GM18511 (cell line): Measurements from ENCODE around the gene HDAC10.
"Not testable (repeated sequence)": the region's sequence is repeated elsewhere in the genome, so short reads cannot be mapped to it uniquely, and the experiment has no call there.

Experiments used
- ATAC-seq: cut with Tn5 transposase; IDR thresholded peaks from one replicate; pipeline ENCODE4 v1.9.1; 2021; ENCODE audit warnings: mild to moderate bottlenecking, moderate library complexity; ENCODE audit not compliant: unreplicated experiment

Gene HDAC10

GRCh38 chr22:50286275-50286674 is 35.2 kb upstream of the HDAC10 start:
- no peak for ATAC-seq

DNA sequence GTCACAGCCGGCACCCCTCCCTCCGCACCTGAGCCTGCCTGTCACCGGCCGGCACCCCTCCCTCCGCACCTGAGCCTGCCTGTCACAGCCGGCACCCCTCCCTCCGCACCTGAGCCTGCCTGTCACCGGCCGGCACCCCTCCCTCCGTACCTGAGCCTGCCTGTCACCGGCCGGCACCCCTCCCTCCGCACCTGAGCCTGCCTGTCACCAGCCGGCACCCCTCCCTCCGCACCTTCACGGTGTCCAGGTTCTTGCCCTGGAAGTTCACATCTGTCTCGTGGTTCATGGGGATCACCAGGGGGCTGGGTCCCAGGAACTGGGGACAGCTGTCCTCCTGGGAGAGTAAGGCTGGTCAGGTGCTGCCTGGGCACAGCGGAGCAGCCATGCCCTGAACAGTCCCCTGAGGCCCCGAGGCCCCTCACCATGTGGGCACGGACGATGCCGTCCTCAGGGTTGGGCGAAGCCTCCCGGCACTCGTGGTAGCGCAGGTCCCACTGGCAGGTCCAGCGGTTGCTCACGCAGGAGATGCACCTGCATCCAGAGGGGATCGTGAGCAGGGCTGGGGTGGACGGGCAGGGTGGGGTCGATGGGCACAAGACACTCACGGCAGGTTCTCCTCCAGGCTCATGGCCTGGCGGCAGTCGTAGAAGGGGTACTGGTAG is 34.6 kb upstream of the HDAC10 start:
- ATAC-seq, result no peak

DNA sequence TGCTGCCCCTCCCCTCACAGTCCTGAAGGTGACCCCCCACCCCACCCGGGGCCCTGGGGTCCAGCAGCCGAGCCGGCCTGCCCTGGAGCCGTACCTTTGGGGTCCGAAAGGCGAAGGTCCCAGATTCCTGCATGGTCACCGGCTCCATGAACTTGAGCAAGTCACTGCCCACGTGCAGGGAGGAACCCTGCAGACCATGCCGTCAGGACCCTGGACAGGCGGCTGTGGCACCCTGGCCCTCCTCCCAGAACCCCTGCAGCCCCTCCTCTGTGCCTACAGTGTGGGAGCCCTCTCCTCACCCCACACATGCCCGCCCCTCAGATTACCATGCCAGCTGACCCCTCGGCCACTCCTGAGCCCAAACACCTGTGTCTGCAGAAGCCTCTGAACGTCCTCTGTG is 33.4 kb upstream of the HDAC10 start:
- no peak for ATAC-seq

DNA sequence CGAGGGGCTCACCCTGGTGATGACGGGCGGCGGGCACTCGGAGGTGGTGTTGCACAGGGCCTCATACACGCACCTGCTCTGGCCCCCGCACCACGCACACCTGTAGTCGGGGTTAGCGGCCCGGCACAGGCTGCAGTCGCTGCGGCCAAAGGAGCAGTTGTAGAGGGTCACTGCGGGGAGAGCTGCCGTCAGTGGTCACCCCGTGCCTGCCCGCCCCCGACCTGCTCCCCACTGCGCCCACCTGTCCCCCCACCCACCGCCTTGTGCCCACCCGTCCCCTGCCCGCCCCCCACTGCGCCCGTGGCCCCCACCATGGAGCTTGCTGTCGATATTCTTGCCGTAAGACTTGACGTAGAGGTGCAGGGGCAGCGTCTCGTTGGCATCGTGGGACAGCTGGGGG is 32.8 kb upstream of the HDAC10 start:
- ATAC-seq, result no peak

DNA sequence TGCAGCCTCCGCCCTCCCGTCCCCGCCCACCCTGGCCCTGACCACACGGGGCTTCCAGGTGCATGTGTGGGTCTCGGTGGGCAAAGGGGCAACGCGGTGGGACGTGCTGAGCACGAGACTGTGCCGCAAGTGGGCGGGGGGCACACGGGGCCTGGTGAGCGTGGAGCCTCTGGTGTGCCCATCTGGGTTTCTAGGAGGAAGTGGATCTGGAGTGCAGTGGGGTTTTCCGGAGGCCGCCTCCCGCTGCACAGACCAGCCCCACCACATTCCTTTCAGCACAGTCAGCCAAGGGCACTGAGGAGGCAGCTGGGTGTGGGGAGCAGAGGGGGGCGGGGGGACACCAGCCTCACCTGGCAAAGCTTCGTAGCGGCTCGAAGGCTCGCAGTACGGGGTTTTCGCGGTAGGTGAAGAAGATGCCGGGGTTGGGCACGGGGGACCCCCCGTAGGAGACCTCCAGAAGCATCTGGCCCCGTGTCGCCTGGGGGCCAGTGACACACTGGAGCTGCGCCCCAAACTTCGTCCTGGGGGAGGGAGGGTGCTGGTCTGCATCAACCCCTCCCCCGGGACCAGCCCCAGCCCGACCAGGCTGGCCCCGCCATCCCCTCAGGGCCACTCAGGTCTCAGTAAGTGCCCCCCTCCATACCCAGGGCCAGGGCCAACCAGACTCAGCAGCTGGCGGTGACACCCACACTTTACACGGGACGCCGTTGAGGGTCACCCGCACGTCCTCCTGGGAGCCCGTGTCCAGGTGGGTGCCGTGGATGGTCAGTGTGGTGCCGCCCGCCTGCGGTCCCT is 31.5 kb upstream of the HDAC10 start:
- no peak for ATAC-seq

GRCh38 chr22:50281957-50282356 is 30.9 kb upstream of the HDAC10 start:
- no peak for ATAC-seq

- ATAC-seq, result no peak
Observed at GRCh38 chr22:50281384-50281760, 30.3 kb upstream of the HDAC10 start.

DNA sequence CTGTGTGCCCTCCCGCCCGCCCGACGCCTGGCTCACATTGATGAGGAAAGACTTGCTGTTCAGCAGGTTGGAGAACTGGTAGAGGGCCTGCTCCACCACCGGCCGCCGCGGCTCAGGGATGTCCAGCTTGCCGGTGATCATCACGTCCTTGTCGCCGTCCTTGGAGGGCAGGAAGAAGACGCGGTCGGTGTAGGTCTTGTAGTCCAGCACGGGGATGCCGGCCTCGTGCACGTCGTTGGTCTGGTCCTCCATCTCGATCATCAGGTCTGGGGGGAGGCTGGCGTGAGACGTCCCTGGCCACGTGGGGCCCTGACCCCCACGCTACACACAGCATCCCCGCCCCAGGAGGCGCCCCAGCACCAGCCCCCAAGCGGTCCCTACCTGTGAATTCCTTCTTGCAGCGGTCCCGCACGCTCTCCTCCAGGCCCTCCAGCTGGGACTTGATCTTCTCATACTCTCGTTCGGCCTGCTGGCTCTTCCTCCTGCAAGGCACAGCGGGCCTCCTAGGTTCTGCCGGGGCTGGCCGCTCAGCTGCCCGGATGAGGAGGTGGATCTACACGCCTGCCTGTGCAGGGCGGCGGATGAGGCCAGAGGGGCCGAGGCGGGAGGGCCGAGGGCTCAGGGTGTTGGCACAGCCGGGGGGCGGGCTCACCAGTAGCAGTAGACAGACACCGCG is 29.8 kb upstream of the HDAC10 start:
- no peak for ATAC-seq

DNA sequence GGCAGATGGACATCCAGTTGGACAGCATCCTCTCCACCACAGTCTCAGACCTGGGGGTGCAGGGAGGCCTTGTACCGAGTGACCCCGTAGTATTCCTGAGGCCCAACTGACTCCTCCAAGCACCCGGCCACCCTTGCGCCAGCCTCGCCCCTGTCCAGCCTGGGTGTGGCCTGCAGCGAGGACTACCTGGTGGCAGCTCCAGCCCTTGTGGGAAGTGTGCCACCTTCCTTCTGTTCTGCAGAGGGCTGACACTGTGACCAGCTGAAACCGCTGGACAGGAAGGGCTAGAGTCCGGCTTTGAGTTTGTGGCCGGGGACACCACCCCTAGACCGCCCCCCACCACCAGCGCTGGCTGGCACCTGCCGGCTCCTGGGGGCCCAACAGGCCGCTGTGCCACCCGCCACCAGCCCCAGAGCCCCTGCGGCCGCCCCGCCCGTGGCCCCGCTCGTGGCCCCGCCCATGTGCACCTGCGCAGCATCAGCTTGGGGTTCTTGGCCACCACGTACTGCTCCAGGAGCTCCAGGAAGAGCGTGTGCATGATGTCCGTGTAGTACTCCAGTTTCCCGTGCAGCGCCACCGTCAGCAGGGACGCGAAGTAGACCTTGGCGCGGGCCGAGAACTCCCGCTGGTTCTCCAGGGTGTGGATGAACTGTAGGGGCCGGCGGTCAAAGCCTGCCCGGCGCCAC is 29.1 kb upstream of the HDAC10 start:
- ATAC-seq, result no peak

DNA sequence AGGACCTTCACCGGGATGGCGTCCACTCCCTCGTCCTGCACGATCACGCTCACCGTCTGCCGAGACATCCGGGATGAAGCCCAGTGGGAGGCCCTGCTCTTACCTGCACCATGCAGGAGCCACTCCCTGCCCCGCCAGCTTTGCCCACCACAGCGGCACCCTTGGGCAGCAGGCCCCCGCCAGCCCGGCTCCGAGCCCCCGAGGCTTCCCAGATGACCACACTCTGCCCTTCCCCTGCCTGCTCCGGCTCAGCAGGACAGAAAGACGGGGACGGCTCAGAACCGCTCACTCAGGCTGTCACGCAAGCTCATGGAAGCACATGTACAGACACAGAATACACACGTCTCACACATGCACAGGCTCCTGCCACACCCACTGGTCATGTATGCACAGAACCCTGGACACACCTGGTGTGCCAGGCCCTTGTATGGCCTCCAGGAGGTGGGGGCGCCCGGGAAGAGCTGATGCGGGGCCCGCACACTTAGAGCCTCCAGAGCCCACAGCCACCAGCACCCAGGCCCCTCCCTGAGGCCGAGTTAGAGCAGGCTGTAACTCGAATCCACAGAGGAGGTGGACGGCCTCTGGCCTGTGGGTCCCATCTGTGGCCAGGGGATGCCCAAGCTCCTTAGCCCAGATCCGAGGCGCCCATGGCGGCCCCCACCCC is 28.0 kb upstream of the HDAC10 start:
- no peak for ATAC-seq

DNA sequence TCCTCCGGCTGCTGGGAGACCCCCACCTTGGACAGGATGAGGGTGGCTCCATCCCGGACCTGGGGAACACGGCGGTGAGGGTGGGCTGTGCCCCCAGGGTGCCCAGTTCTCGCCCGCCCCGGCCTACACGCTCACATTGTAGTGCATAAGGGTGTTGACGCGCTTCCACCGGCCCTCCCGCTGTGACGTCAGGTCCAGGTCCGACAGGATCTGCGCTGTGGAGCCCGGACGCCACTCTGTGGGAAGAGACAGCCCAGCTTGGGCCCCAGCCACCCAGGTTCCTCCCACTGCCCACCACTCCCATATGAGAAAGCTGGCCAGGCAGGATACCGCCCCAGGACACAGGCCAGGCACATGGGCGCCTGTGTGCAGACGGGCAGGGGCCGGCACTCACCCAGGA is 27.4 kb upstream of the HDAC10 start:
- no peak for ATAC-seq

GRCh38 chr22:50277761-50278160 is 26.7 kb upstream of the HDAC10 start:
- no peak for ATAC-seq

DNA sequence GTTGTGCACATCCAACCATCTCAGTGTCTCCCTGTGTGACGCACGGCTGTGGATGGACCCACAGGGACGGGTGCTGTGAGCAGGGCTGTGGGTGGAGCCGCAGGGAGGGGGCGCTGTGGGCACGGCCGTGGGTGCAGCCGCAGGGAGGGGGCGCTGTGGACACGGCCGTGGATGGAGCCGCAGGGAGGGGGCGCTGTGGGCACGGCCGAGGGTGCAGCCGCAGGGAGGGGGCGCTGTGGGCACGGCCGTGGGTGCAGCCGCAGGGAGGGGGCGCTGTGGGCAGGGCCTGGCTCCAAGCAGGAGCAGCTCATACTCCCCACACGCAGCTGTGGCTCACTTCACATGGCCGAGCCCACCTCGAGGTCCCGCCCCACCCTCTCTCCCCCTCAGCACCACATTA is 25.1 kb upstream of the HDAC10 start:
- ATAC-seq, result peak; percentile 69

GRCh38 chr22:50275181-50276055 is 24.4 kb upstream of the HDAC10 start:
- ATAC-seq, result no peak

GRCh38 chr22:50274771-50275170 is 23.7 kb upstream of the HDAC10 start:
- no peak for ATAC-seq

- ATAC-seq, result no peak
Observed at GRCh38 chr22:50274311-50274710, 23.2 kb upstream of the HDAC10 start.

DNA sequence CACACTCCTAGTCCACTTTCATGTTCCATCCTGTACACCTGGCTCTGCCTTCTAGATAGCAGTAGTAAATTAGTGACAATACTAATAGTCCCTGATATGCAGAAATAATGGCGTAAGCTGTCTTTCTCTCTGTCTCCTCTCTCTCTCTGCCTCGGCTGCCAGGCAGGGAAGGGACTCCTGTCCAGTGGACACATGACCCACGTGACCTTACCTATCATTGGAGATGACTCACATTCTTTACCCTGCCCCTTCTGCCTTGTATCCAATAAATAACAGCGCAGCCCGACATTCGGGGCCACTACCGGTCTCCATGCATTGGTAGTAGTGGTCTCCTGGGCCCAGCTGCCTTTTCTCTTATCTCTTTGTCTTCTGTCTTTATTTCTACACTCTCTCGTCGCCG is 22.7 kb upstream of the HDAC10 start:
- not testable (repeated sequence) for ATAC-seq

GRCh38 chr22:50273352-50273751 is 22.3 kb upstream of the HDAC10 start:
- ATAC-seq, result not testable (repeated sequence)

DNA sequence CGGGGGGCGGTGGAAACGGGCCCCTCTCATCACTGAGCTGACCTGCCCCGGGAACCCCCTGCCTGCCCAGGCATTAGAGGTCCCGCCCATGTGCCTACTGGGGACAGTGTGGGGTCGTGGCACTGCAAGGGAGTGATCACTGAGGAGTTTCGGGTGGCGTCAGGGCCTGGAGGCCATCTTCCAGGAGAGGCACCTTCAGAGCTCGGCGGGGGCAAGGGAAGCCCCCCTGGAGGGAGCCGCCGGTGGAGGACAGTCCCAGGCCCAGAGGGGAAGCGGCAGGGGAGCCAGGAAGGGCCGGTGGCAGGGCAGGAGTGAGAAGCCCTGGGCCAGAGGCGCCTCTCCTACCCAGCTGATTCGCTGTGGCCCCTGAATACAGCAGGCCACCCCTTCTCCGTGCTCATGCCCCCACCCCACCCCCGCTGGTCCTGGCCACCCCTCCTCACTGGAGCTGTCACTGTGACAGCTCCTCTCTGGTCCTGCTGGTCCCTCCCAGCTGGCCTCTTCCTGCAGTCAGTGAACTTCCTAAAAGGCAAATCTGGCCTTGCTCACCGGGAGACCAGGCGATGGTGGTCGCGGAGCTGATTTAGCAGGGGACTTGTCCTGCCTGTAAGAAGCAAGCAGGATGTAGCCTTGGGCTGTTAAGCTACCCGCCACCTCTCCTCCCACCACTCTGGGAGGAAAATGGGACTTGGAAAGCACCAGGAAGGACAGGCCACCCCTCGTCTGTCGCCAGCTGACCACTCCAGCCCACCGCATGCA is 21.2 kb upstream of the HDAC10 start:
- ATAC-seq, result no peak
